H1 (cell line): ENCODE results near the gene ZBTB42. TPM values are rescaled to one million over a fixed set of nuclear protein-coding genes. Genes with fewer than 3 reads are reported as not detected.

Experiments used
- CTCF ChIA-PET: fragments of 300-600 bp; sonication (Branson Sonifier 250); formaldehyde crosslinking; loops from one replicate; lab custom pipeline; 2021; ENCODE audit not compliant: partially characterized antibody; lab: Charles Lee
- POLR2A ChIA-PET: fragments of 300-600 bp; sonication (Branson Sonifier 250); formaldehyde crosslinking; loops from one replicate; lab custom pipeline; 2021; ENCODE audit warnings: inconsistent platforms; ENCODE audit not compliant: partially characterized antibody; lab: Charles Lee
- DNase-seq, 2 experiments: peaks; one replicate each; pipeline versions ENCODE4 v3.0.0 to v3.0.0-alpha.2; 2010 to 2022; ENCODE audit warnings: low spot score in 2 of 2, low read depth in 1 of 2, mixed read lengths in 1 of 2
- FAIRE-seq: peaks from 2 replicates; lab custom pipeline; 2011; peaks lifted over from hg19 to GRCh38; lab: Jason Lieb, UNC
- H2AFZ ChIP-seq: 2 replicates; pipeline ENCODE4 v1.8.1; 2012; ENCODE audit warnings: low read length, inconsistent platforms
- H2AK5ac ChIP-seq: 2 replicates; pipeline ENCODE4 v1.6.1; 2013; ENCODE audit warnings: low read depth, low read length
- H2BK120ac ChIP-seq: replicated peaks from 2 replicates; pipeline ENCODE3; 2013; ENCODE audit warnings: low read depth, low read length, inconsistent platforms
- H2BK12ac ChIP-seq: 2 replicates; pipeline ENCODE4 v1.6.1; 2013; ENCODE audit warnings: low read depth, low read length
- H2BK15ac ChIP-seq: 2 replicates; pipeline ENCODE4 v1.6.1; 2013; ENCODE audit warnings: low read length
- H2BK20ac ChIP-seq: 2 replicates; pipeline ENCODE4 v1.6.1; 2013; ENCODE audit warnings: low read length
- H2BK5ac ChIP-seq: 2 replicates; pipeline ENCODE4 v1.6.1; 2013; ENCODE audit warnings: low read depth, low read length
- H3K14ac ChIP-seq: 2 replicates; pipeline ENCODE4 v1.6.1; 2013; ENCODE audit warnings: inconsistent platforms; ENCODE audit not compliant: insufficient read length
- H3K18ac ChIP-seq: 2 replicates; pipeline ENCODE4 v1.6.1; 2013; ENCODE audit warnings: low read length; ENCODE audit errors: extremely low read depth
- H3K23ac ChIP-seq: 2 replicates; pipeline ENCODE4 v1.6.1; 2013; ENCODE audit warnings: inconsistent platforms; ENCODE audit not compliant: insufficient read length
- H3K23me2 ChIP-seq: 2 replicates; pipeline ENCODE4 v1.6.1; 2013; ENCODE audit warnings: low read depth, low read length
- H3K27ac ChIP-seq: 2 replicates; pipeline ENCODE4 v1.6.1; 2011; ENCODE audit warnings: low read depth, low read length, inconsistent platforms
- H3K27me3 ChIP-seq, 4 experiments: replicated peaks in 1 of 4; 1 replicate in 1 of 4; 2 replicates in 3 of 4; pipeline versions ENCODE4 v1.6.1 to v1.8.1; 2011 to 2013; ENCODE audit warnings: low read length in 3 of 4, mild to moderate bottlenecking in 3 of 4, inconsistent platforms in 2 of 4, mixed read lengths in 2 of 4, moderate library complexity in 1 of 4; ENCODE audit not compliant: control insufficient read depth in 3 of 4, insufficient read depth in 3 of 4; ENCODE audit errors: extremely low read depth in 1 of 4
- H3K36me3 ChIP-seq, 4 experiments: 2 replicates each; pipeline versions ENCODE4 v1.6.1 to v1.8.1; 2011 to 2013; ENCODE audit warnings: mild to moderate bottlenecking in 4 of 4, low read length in 3 of 4, moderate library complexity in 2 of 4, control low read depth in 1 of 4, inconsistent platforms in 1 of 4; ENCODE audit not compliant: insufficient read depth in 4 of 4, control insufficient read depth in 2 of 4
- H3K4ac ChIP-seq: replicated peaks from 2 replicates; pipeline ENCODE3; 2013; ENCODE audit warnings: low read length, low read depth, mixed read lengths, inconsistent platforms; ENCODE audit not compliant: insufficient read length
- H3K4me1 ChIP-seq, 4 experiments: replicated peaks in 1 of 4; 1 replicate in 1 of 4; 2 replicates in 3 of 4; pipeline versions ENCODE4 v1.6.1 to v1.8.1; 2011 to 2013; ENCODE audit warnings: low read length in 3 of 4, inconsistent platforms in 2 of 4, mixed read lengths in 1 of 4; ENCODE audit not compliant: insufficient read depth in 4 of 4, control insufficient read depth in 3 of 4
- H3K4me2 ChIP-seq, 2 experiments: 2 replicates each; pipeline versions ENCODE4 v1.6.1 to v1.8.1; 2011 to 2013; ENCODE audit warnings: low read depth in 2 of 2, low read length in 2 of 2, control low read depth in 1 of 2, inconsistent platforms in 1 of 2, mild to moderate bottlenecking in 1 of 2; ENCODE audit not compliant: insufficient read depth in 1 of 2
- H3K4me3 ChIP-seq, 4 experiments: fragments of 200-600, 300-600 bp in 1 of 4; sonication (generic), shearing (Covaris generic), sonication (Bioruptor Twin) in 1 of 4; 2 replicates each; pipeline versions ENCODE4 v1.5.1 to v1.8.1; 2011 to 2016; ENCODE audit warnings: low read length in 4 of 4, low read depth in 3 of 4, control low read depth in 2 of 4, inconsistent platforms in 2 of 4, mild to moderate bottlenecking in 2 of 4, mixed read lengths in 1 of 4, moderate library complexity in 1 of 4; ENCODE audit not compliant: insufficient read depth in 2 of 4; ENCODE audit errors: extremely low read depth in 1 of 4
- H3K56ac ChIP-seq: replicated peaks from 2 replicates; pipeline ENCODE3; 2013; ENCODE audit warnings: low read depth, mild to moderate bottlenecking, mixed read lengths, low read length, inconsistent platforms; ENCODE audit not compliant: insufficient read length
- H3K79me1 ChIP-seq: 2 replicates; pipeline ENCODE4 v1.6.1; 2013; ENCODE audit warnings: low read depth, low read length, control low read depth
- H3K79me2 ChIP-seq, 2 experiments: 2 replicates each; pipeline versions ENCODE4 v1.6.1 to v1.8.1; 2012 to 2013; ENCODE audit warnings: low read length in 2 of 2, mild to moderate bottlenecking in 2 of 2, inconsistent platforms in 1 of 2; ENCODE audit not compliant: insufficient read depth in 2 of 2, control insufficient read depth in 1 of 2
- H3K9ac ChIP-seq, 4 experiments: replicated peaks in 1 of 4; 1 replicate in 1 of 4; 2 replicates in 3 of 4; pipeline versions ENCODE4 v1.6.1 to v1.8.1; 2011 to 2013; ENCODE audit warnings: low read depth in 3 of 4, low read length in 3 of 4, control low read depth in 2 of 4, mild to moderate bottlenecking in 2 of 4, moderate library complexity in 2 of 4, inconsistent platforms in 1 of 4; ENCODE audit errors: extremely low read depth in 1 of 4
- H3K9me3 ChIP-seq, 2 experiments: 2 replicates each; pipeline versions ENCODE4 v1.6.1 to v1.8.1; 2012 to 2013; ENCODE audit warnings: mild to moderate bottlenecking in 2 of 2, moderate library complexity in 2 of 2, control low read depth in 1 of 2, inconsistent platforms in 1 of 2, low read depth in 1 of 2, low read length in 1 of 2, mixed read lengths in 1 of 2; ENCODE audit not compliant: insufficient read depth in 2 of 2
- H4K20me1 ChIP-seq, 2 experiments: replicated peaks in 1 of 2; 2 replicates each; pipeline versions ENCODE3 to v1.8.1; 2011 to 2013; ENCODE audit warnings: inconsistent platforms in 2 of 2, low read length in 2 of 2, mild to moderate bottlenecking in 1 of 2; ENCODE audit not compliant: insufficient read depth in 2 of 2, control insufficient read depth in 1 of 2
- H4K5ac ChIP-seq: 2 replicates; pipeline ENCODE4 v1.6.1; 2013; ENCODE audit warnings: low read length, low read depth, mixed read lengths, inconsistent platforms; ENCODE audit not compliant: insufficient read length
- H4K8ac ChIP-seq: 2 replicates; pipeline ENCODE4 v1.8.0; 2013; ENCODE audit warnings: mild to moderate bottlenecking, moderate library complexity, low read length, inconsistent platforms; ENCODE audit not compliant: insufficient read depth; ENCODE audit errors: extremely low read depth
- H4K91ac ChIP-seq: replicated peaks from 2 replicates; pipeline ENCODE3; 2013; ENCODE audit warnings: low read length, mixed read lengths, inconsistent platforms; ENCODE audit not compliant: insufficient read length
- CEBPB ChIP-seq: IDR thresholded peaks from 2 replicates; pipeline ENCODE4 v1.6.1; 2012; ENCODE audit warnings: low read depth, low read length
- CTBP2 ChIP-seq: IDR thresholded peaks from 2 replicates; pipeline ENCODE4 v1.7.0; 2011; ENCODE audit warnings: borderline replicate concordance, mild to moderate bottlenecking, moderate library complexity, mixed read lengths, low read length; ENCODE audit not compliant: insufficient read depth, insufficient read length
- CTCF ChIP-seq, 3 experiments: IDR thresholded peaks; 1 replicate in 2 of 3; 2 replicates in 1 of 3; pipeline versions ENCODE4 v1.5.1 to v1.6.1; 2011; ENCODE audit warnings: low read length in 3 of 3, mild to moderate bottlenecking in 3 of 3, inconsistent platforms in 2 of 3, low read depth in 1 of 3, moderate library complexity in 1 of 3; ENCODE audit not compliant: insufficient read depth in 1 of 3; ENCODE audit errors: control extremely low read depth in 1 of 3
- GABPA ChIP-seq: IDR thresholded peaks from 2 replicates; pipeline ENCODE4 v1.6.1; 2011; ENCODE audit warnings: mild to moderate bottlenecking, low read length, moderate library complexity, borderline replicate concordance; ENCODE audit not compliant: insufficient read depth
- JUND ChIP-seq: IDR thresholded peaks from 2 replicates; pipeline ENCODE4 v1.6.1; 2011; ENCODE audit warnings: mild to moderate bottlenecking, improper control_type of control experiment, low read length
- WGBS, 2 experiments: shearing (Covaris generic) in 1 of 2; methylation state at CpG; one replicate each; pipeline versions ENCODE4 v1.1.6 to v1.1.7; 2013 to 2015; ENCODE audit warnings: low lambda C conversion rate in 2 of 2, mixed read lengths in 2 of 2, inconsistent platforms in 1 of 2, low coverage in 1 of 2, missing lambda C conversion rate in 1 of 2; ENCODE audit not compliant: insufficient replicate concordance in 2 of 2, insufficient coverage in 1 of 2, insufficient read length in 1 of 2; ENCODE audit errors: extremely low coverage in 1 of 2, missing lambda C conversion rate in 1 of 2; 5-methylcytosine and 5-hydroxymethylcytosine counted together
- polyA plus RNA-seq, 7 experiments: library from polyadenylated mRNA; depleted of rRNA in 3 of 7; stranded (reverse) in 5 of 7; unstranded in 2 of 7; fragments of >200 nt in 5 of 7; fragments of 200-250 nt in 2 of 7; gene quantifications; 1 replicate in 5 of 7; 2 replicates in 1 of 7; 4 replicates in 1 of 7; pipeline versions ENCODE4 v1.2.1 to v1.2.3, GENCODE V29; 2011 to 2013; ENCODE audit warnings: missing spikeins in 2 of 7, mixed read lengths in 2 of 7
- total RNA-seq: library from RNA; stranded (reverse); fragmentation: NEBNext Ultra II Directional; extraction: Animal tissue kit (Norgen Biotek cat#: 25700); gene quantifications from 2 replicates; pipeline ENCODE4 v1.2.1, GENCODE V29; 2021
- TF ChIP-seq, protein P1 (sequence below): IDR thresholded peaks from 2 replicates; pipeline ENCODE4 v1.6.1; 2011; ENCODE audit warnings: low read depth, mild to moderate bottlenecking, low read length; ENCODE audit not compliant: insufficient read depth

Gene ZBTB42
- total and polyA plus RNA-seq, 2 of the 8 experiments (the other 6 are each of a cell fraction or from before 2014, with no cell fraction given) = 2.8 to 3.1 TPM

DNA sequence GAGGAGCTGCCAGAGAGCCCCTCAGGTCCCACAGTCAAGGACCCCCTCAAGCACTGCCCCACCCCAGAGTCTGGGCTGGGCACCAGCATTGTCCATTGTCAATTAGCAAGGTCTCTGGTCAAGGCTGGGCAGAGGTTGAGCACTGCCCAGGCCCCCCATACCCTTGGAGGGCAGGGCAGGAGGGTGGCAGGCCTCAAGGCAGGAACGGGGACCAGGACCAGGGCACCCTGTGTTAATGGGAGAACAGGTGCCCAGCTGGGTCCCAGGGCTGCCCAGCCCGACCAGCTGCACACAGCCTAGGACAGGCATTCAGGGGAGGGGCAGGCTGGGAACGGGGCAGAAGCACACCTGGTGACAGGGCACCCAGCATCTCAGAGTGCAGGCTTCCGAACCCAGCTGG, 29.5 kb upstream of the ZBTB42 start:
- no peaks in the 10 kb centered on the region for H3K27me3 ChIP-seq
- no peaks in the 10 kb centered on the region for H3K79me1 ChIP-seq
- no peak overlapping the region for H3K9ac ChIP-seq
- H3K14ac ChIP-seq = no peak overlapping the region
- ChIA-PET POLR2A (interaction anchor here (0.9 to 3.5 kb wide), 2 partner anchors 18 to 30 kb away, joined by 4 to 10 read pairs; partner anchors contain the start of genes SIVA1 and ZBTB42), CTCF (interaction anchor here (0.8 to 7.8 kb wide), 22 partner anchors 9 to 490 kb away, joined by 3 to 110 read pairs (median 7); partner anchors contain the start of gene AKT1)
- no peak overlapping the region for H3K4ac ChIP-seq
- peaks cover 0 to 11% (median 8%) of the 10 kb centered on the region in 4 experiments; a peak in 6 of 7 replicates for H3K4me1 ChIP-seq
- H2AK5ac ChIP-seq = no peak overlapping the region
- H3K79me2 ChIP-seq = no peaks in the 10 kb centered on the region
- H3K23ac ChIP-seq = no peak overlapping the region
- H4K8ac ChIP-seq = no peak overlapping the region
- H2BK12ac ChIP-seq = no peak overlapping the region
- H3K23me2 ChIP-seq = no peaks in the 10 kb centered on the region
- H3K18ac ChIP-seq = no peak overlapping the region
- H4K91ac ChIP-seq = no peak overlapping the region
- H3K4me3 ChIP-seq = no peak overlapping the region
- no peak overlapping the region for H2BK15ac ChIP-seq
- 93% methylated on average over 4 of the region's 4 CpGs; no CpG with 5 or more reads in 1 of the 2 experiments for WGBS, 2 experiments
- H3K9me3 ChIP-seq = peaks cover 11 to 17% of the 10 kb centered on the region in 2 experiments; a peak in 2 of 4 replicates
- no peak overlapping the region for H3K4me2 ChIP-seq
- H2BK5ac ChIP-seq = no peak overlapping the region; the same call in 1 of the 2 replicates
- H4K5ac ChIP-seq = no peak overlapping the region
- DNase-seq = no peak
- no peak overlapping the region for H2AFZ ChIP-seq
- peaks cover 0 to 25% (median 12%) of the 10 kb centered on the region in 4 experiments; a peak in 7 of 8 replicates for H3K36me3 ChIP-seq
- H2BK120ac ChIP-seq = no peak overlapping the region
- no peak overlapping the region for H3K27ac ChIP-seq
- H4K20me1 ChIP-seq = peaks cover 7 to 26% of the 10 kb centered on the region in 2 experiments
- no peak overlapping the region for H2BK20ac ChIP-seq
- FAIRE-seq = no peak
- no peak overlapping the region for H3K56ac ChIP-seq
- no peak for TF ChIP-seq GABPA
- no peak for TF ChIP-seq CEBPB
- TF ChIP-seq, protein P1, sequence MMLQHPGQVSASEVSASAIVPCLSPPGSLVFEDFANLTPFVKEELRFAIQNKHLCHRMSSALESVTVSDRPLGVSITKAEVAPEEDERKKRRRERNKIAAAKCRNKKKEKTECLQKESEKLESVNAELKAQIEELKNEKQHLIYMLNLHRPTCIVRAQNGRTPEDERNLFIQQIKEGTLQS = no peak
- TF ChIP-seq CTCF (IDR thresholded peaks at IDR 0.05; ENCODE audit: control extremely low read depth in 1 of 3, insufficient read depth in 1 of 3, low read depth in 1 of 3, low read length in 3 of 3) = no peak
- no peak for TF ChIP-seq JUND
- TF ChIP-seq CTBP2 = no peak
